Measurements from ENCODE around the gene FIBCD1. TPM values are rescaled to one million over a fixed set of nuclear protein-coding genes. Genes with fewer than 3 reads are reported as not detected.

FIBCD1 gene
- total RNA-seq, 6 experiments from 2014 or later, result not detected

GRCh38 chr9:130923611-130924447 lies 15.2 kb downstream of the FIBCD1 start:
- H3K27ac ChIP-seq, result no peak overlapping the region
- no CpG with 5 or more reads among the region's 42 CpGs for WGBS (ENCODE audit: insufficient coverage, low coverage, low lambda C conversion rate, missing lambda C conversion rate)
- H3K4me1 ChIP-seq, result no peaks in the 10 kb centered on the region
- TF ChIP-seq POLR2A (IDR thresholded peaks at IDR 0.05), result no peak
- TF ChIP-seq, protein P1, sequence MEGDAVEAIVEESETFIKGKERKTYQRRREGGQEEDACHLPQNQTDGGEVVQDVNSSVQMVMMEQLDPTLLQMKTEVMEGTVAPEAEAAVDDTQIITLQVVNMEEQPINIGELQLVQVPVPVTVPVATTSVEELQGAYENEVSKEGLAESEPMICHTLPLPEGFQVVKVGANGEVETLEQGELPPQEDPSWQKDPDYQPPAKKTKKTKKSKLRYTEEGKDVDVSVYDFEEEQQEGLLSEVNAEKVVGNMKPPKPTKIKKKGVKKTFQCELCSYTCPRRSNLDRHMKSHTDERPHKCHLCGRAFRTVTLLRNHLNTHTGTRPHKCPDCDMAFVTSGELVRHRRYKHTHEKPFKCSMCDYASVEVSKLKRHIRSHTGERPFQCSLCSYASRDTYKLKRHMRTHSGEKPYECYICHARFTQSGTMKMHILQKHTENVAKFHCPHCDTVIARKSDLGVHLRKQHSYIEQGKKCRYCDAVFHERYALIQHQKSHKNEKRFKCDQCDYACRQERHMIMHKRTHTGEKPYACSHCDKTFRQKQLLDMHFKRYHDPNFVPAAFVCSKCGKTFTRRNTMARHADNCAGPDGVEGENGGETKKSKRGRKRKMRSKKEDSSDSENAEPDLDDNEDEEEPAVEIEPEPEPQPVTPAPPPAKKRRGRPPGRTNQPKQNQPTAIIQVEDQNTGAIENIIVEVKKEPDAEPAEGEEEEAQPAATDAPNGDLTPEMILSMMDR (IDR thresholded peaks at IDR 0.05), result no peak
- ATAC-seq (no peak), DNase-seq (no peak)
- H3K4me3 ChIP-seq, result no peak overlapping the region
- no peaks in the 10 kb centered on the region for H3K9me3 ChIP-seq
- intact Hi-C loops (cut with DNase I), result no loop called here
- H3K36me3 ChIP-seq, result no peaks in the 10 kb centered on the region
- no peaks in the 10 kb centered on the region for H3K27me3 ChIP-seq

GRCh38 chr9:130922893-130923610 lies 16.0 kb downstream of the FIBCD1 start:
- WGBS (ENCODE audit: insufficient coverage, low coverage, low lambda C conversion rate, missing lambda C conversion rate), result 41% methylated on average over 6 of the region's 16 CpGs

DNA sequence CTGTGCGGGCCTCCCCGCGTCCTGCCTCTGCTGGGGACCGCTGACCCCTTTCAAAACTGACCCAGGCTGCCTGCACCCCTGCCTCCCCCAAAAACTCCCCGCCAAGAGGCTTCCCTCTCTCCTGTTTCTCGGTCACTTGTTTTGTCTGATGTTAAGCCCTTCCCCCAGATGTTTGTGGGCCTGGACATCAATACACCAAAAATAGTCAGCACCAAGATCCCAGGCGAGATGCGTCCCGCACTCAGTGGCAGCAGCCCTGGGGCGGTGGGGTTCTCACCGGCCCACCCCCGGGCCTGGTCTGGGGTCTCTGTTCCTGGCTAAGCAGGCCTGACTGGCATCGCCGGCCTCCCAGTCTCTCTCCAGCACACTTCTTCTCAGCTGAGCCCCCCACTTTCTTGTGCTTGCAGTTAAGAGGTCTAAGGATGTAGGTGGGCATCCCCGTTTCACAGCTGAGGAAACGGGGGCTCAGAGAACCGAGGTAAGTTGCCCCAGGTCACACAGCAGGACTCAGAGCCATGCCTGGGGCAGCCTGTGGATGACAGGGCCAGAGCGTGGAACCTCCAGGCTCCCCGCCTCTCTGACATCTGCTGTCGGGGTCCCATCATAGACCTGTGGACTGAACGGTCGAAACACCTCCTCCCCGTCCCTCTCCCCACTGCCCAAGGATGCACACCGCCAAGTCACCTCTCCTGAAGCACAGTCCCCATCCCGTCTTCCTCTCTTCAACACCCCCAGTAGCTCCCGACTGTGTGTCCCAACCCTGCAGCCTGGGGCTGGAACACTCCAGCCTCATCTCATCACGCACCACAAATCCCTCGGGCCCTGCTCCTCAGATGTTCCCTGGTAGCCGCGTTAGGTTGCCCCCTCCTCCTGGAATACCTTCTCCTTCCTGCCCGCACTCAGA lies 16.8 kb downstream of the FIBCD1 start:
- no peaks in the 10 kb centered on the region for H3K36me3 ChIP-seq
- no peaks in the 10 kb centered on the region for H3K27me3 ChIP-seq
- H3K4me1 ChIP-seq, result no peaks in the 10 kb centered on the region
- H3K4me3 ChIP-seq, result no peak overlapping the region
- intact Hi-C loops (cut with DNase I), result no loop called here
- no peak for TF ChIP-seq POLR2A (IDR thresholded peaks at IDR 0.05)
- TF ChIP-seq, protein P1 (IDR thresholded peaks at IDR 0.05), result no peak
- no peak overlapping the region for H3K27ac ChIP-seq
- DNase-seq (no peak), ATAC-seq (no peak)
- H3K9me3 ChIP-seq, result no peaks in the 10 kb centered on the region
- 68% methylated on average over 13 of the region's 31 CpGs for WGBS (ENCODE audit: insufficient coverage, low coverage, low lambda C conversion rate, missing lambda C conversion rate)

More at GRCh38 chr9:130922893-130923610, 16.0 kb downstream of the FIBCD1 start:
- intact Hi-C loops (cut with DNase I), result no loop called here
- Histone ChIP-seq H3K27me3 (no peaks in the 10 kb centered on the region), H3K36me3 (no peaks in the 10 kb centered on the region), H3K9me3 (no peaks in the 10 kb centered on the region), H3K4me3 (no peak overlapping the region), H3K27ac (no peak overlapping the region), H3K4me1 (no peaks in the 10 kb centered on the region)
- DNase-seq, result no peak
- no peak for ATAC-seq
- TF ChIP-seq POLR2A (IDR thresholded peaks at IDR 0.05), result no peak
- TF ChIP-seq, protein P1 (IDR thresholded peaks at IDR 0.05), result no peak

DNA sequence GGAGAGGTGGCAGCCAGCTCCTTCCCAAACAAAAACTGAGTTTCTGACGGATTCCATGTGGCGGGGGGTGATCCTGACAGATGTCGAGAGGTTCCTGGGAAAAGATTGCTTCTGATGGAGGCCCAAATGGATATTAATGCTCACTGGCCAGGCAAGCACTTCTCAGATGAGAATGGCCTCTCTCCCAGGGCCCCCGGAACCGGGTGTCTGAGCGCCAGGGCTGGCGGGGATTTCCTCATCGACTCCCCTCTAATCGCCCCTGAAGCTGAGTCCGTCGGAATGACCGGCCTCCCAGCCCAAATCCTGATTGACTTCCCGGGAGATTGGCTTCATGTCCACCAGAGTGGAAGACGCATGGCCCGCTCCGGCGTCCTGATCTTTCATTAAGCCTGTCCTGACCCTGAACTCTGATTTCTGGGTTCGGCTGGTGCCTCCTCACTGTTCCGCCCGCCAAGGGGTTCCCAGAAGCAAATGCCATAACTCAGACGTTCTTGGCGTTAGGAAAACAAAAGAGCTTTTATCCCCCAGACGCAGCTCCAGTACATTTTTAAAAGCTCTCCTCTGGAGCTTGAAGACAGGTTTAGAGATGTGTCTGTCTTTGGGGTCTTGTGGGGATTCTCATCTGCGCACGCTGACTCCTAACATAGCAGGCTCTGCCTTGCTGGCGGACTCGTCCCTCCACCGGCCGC lies 17.6 kb downstream of the FIBCD1 start:
- H3K36me3 ChIP-seq, result no peaks in the 10 kb centered on the region
- no peaks in the 10 kb centered on the region for H3K9me3 ChIP-seq
- DNase-seq (no peak), ATAC-seq (no peak)
- no peaks in the 10 kb centered on the region for H3K27me3 ChIP-seq
- TF ChIP-seq, protein P1 (IDR thresholded peaks at IDR 0.05), result no peak
- TF ChIP-seq POLR2A (IDR thresholded peaks at IDR 0.05), result no peak
- intact Hi-C loops (cut with DNase I), result no loop called here
- WGBS (ENCODE audit: insufficient coverage, low coverage, low lambda C conversion rate, missing lambda C conversion rate), result 39% methylated on average over 13 of the region's 29 CpGs
- H3K4me1 ChIP-seq, result no peaks in the 10 kb centered on the region
- no peak overlapping the region for H3K4me3 ChIP-seq
- H3K27ac ChIP-seq, result no peak overlapping the region
